ENCODE measurements around the gene FLRT1. TPM values are rescaled to one million over a fixed set of nuclear protein-coding genes. Genes with fewer than 3 reads are reported as not detected.

Gene FLRT1
- total and polyA plus RNA-seq, 2 of the 13 experiments (the other 11 are each of a cell fraction or from before 2014, with no cell fraction given), result 0.02 to 0.08 TPM

DNA sequence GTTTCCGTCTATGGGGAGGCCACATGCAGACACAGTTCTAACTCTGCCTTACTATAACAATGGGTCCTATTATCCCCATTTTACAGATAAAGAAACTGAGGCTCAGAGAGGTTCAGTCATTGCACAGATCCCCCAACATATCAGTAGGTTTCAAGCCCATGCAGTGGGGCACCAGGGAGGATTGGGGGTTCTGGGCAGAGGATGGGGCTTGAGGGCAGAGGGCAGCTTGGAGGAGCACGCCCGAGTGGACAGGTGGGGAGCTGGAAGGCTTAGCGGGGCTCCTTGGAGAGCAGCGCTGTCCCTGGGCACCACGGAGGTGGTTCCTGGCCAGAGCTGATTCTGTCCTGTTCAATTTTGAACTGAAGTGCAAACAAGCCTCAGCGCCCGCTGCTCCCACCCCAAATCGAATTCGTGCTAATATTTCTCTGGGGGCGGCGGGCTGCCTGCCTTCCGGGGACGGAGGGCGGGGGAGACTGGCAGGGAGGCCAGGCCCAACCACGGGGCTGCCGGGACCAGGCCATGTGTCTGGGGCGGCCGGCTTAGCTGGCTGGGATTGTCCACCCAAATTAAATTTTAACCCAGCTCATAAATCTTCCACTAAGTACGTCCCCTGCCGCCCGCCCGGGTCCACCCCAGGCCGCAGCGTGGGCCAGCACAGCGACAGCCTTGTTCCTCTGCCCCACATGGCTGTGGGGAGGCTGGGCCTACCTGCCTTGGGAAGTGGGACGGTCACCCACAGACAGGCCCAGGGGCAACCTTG lies 49.4 kb downstream of the FLRT1 start (continued):
- TF ChIP-seq, protein P1, sequence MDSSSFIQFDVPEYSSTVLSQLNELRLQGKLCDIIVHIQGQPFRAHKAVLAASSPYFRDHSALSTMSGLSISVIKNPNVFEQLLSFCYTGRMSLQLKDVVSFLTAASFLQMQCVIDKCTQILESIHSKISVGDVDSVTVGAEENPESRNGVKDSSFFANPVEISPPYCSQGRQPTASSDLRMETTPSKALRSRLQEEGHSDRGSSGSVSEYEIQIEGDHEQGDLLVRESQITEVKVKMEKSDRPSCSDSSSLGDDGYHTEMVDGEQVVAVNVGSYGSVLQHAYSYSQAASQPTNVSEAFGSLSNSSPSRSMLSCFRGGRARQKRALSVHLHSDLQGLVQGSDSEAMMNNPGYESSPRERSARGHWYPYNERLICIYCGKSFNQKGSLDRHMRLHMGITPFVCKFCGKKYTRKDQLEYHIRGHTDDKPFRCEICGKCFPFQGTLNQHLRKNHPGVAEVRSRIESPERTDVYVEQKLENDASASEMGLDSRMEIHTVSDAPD (CRISPR knock-in tag; IDR thresholded peaks at IDR 0.05), result no peak
- TF ChIP-seq ZNF547 (CRISPR knock-in tag; IDR thresholded peaks at IDR 0.05) (no peak), AGO1 (IDR thresholded peaks at IDR 0.05; ENCODE audit: low read depth, low read length, poor library complexity, severe bottlenecking) (no peak), ZNF724P (CRISPR knock-in tag; IDR thresholded peaks at IDR 0.05; ENCODE audit: borderline replicate concordance) (no peak), MIER3 (CRISPR knock-in tag; IDR thresholded peaks at IDR 0.05; ENCODE audit: borderline replicate concordance) (no peak), ZNF768 (CRISPR knock-in tag; IDR thresholded peaks at IDR 0.05) (no peak), CHD2 (IDR thresholded peaks at IDR 0.05; ENCODE audit: low read depth, low read length) (no peak), MYC (CRISPR knock-in tag; IDR thresholded peaks at IDR 0.05; ENCODE audit: borderline replicate concordance) (peak; percentile 72; the same call in 1 of the 2 replicates), CCAR2 (optimal IDR thresholded peaks at IDR 0.05; ENCODE audit: low read depth, low read length) (no peak), ZC3H13 (CRISPR knock-in tag; IDR thresholded peaks at IDR 0.05) (no peak)
- TF ChIP-seq, protein P2, sequence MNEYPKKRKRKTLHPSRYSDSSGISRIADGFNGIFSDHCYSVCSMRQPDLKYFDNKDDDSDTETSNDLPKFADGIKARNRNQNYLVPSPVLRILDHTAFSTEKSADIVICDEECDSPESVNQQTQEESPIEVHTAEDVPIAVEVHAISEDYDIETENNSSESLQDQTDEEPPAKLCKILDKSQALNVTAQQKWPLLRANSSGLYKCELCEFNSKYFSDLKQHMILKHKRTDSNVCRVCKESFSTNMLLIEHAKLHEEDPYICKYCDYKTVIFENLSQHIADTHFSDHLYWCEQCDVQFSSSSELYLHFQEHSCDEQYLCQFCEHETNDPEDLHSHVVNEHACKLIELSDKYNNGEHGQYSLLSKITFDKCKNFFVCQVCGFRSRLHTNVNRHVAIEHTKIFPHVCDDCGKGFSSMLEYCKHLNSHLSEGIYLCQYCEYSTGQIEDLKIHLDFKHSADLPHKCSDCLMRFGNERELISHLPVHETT (CRISPR knock-in tag; conservative IDR thresholded peaks at IDR 0.05), result no peak
- TF ChIP-seq, protein P3, sequence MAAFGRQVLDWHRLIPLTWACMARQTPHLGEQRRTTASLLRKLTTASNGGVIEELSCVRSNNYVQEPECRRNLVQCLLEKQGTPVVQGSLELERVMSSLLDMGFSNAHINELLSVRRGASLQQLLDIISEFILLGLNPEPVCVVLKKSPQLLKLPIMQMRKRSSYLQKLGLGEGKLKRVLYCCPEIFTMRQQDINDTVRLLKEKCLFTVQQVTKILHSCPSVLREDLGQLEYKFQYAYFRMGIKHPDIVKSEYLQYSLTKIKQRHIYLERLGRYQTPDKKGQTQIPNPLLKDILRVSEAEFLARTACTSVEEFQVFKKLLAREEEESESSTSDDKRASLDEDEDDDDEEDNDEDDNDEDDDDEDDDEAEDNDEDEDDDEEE (CRISPR knock-in tag; IDR thresholded peaks at IDR 0.05), result no peak
- TF ChIP-seq, protein P4, sequence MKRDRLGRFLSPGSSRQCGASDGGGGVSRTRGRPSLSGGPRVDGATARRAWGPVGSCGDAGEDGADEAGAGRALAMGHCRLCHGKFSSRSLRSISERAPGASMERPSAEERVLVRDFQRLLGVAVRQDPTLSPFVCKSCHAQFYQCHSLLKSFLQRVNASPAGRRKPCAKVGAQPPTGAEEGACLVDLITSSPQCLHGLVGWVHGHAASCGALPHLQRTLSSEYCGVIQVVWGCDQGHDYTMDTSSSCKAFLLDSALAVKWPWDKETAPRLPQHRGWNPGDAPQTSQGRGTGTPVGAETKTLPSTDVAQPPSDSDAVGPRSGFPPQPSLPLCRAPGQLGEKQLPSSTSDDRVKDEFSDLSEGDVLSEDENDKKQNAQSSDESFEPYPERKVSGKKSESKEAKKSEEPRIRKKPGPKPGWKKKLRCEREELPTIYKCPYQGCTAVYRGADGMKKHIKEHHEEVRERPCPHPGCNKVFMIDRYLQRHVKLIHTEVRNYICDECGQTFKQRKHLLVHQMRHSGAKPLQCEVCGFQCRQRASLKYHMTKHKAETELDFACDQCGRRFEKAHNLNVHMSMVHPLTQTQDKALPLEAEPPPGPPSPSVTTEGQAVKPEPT (CRISPR knock-in tag; IDR thresholded peaks at IDR 0.05; ENCODE audit: low read depth), result no peak
- TF ChIP-seq, protein P5, sequence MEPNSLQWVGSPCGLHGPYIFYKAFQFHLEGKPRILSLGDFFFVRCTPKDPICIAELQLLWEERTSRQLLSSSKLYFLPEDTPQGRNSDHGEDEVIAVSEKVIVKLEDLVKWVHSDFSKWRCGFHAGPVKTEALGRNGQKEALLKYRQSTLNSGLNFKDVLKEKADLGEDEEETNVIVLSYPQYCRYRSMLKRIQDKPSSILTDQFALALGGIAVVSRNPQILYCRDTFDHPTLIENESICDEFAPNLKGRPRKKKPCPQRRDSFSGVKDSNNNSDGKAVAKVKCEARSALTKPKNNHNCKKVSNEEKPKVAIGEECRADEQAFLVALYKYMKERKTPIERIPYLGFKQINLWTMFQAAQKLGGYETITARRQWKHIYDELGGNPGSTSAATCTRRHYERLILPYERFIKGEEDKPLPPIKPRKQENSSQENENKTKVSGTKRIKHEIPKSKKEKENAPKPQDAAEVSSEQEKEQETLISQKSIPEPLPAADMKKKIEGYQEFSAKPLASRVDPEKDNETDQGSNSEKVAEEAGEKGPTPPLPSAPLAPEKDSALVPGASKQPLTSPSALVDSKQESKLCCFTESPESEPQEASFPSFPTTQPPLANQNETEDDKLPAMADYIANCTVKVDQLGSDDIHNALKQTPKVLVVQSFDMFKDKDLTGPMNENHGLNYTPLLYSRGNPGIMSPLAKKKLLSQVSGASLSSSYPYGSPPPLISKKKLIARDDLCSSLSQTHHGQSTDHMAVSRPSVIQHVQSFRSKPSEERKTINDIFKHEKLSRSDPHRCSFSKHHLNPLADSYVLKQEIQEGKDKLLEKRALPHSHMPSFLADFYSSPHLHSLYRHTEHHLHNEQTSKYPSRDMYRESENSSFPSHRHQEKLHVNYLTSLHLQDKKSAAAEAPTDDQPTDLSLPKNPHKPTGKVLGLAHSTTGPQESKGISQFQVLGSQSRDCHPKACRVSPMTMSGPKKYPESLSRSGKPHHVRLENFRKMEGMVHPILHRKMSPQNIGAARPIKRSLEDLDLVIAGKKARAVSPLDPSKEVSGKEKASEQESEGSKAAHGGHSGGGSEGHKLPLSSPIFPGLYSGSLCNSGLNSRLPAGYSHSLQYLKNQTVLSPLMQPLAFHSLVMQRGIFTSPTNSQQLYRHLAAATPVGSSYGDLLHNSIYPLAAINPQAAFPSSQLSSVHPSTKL (CRISPR knock-in tag; IDR thresholded peaks at IDR 0.05), result peak; percentile 19; the same call in 1 of the 2 replicates
- TF ChIP-seq, protein P6, sequence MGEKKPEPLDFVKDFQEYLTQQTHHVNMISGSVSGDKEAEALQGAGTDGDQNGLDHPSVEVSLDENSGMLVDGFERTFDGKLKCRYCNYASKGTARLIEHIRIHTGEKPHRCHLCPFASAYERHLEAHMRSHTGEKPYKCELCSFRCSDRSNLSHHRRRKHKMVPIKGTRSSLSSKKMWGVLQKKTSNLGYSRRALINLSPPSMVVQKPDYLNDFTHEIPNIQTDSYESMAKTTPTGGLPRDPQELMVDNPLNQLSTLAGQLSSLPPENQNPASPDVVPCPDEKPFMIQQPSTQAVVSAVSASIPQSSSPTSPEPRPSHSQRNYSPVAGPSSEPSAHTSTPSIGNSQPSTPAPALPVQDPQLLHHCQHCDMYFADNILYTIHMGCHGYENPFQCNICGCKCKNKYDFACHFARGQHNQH (CRISPR knock-in tag; IDR thresholded peaks at IDR 0.05), result no peak
- TF ChIP-seq, protein P7, sequence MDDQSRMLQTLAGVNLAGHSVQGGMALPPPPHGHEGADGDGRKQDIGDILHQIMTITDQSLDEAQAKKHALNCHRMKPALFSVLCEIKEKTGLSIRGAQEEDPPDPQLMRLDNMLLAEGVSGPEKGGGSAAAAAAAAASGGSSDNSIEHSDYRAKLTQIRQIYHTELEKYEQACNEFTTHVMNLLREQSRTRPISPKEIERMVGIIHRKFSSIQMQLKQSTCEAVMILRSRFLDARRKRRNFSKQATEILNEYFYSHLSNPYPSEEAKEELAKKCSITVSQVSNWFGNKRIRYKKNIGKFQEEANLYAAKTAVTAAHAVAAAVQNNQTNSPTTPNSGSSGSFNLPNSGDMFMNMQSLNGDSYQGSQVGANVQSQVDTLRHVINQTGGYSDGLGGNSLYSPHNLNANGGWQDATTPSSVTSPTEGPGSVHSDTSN (CRISPR knock-in tag; IDR thresholded peaks at IDR 0.05; ENCODE audit: borderline replicate concordance), result no peak
